ENCODE measurements around the gene APOC4.
"Not testable (repeated sequence)": the region's sequence is repeated elsewhere in the genome, so short reads cannot be mapped to it uniquely, and the experiment has no call there.

Gene APOC4

DNA sequence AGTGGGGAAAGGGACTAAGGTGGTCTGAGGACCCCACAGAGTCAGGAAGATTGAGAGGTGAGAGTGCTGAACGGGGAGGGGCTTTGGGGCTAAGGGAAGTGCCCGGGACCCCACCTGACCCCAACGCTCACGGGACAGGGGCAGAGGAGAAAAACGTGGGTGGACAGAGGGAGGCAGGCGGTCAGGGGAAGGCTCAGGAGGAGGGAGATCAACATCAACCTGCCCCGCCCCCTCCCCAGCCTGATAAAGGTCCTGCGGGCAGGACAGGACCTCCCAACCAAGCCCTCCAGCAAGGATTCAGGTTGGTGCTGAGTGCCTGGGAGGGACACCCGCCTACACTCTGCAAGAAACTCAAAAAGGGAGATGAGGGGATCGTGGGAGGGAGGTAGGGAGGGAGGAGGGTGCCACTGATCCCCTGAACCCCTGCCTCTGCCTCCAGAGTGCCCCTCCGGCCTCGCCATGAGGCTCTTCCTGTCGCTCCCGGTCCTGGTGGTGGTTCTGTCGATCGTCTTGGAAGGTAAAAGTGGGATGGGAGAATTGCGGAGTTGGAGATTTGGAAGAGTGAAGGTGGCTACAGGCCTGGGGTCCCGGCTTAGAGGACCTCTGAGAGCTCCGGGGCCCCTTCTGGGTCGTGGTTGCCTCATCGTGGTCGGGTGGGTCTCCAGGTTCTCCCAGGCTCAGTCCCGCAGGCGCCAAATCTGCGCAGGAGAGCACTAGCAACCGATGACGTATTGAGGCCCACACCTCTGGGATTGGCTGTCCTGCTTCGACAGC lies 27.4 kb upstream of the APOC4 start, which contains the start of gene APOC1:
Gene APOC1, plus strand, starts transcription at position 176 of the 774 bp plus-strand sequence. Its CDS starts 284 bp downstream, at position 460.
- DNase-seq (ENCODE audit: low read depth in 2 of 2): peak; percentile 68 to 75

DNA sequence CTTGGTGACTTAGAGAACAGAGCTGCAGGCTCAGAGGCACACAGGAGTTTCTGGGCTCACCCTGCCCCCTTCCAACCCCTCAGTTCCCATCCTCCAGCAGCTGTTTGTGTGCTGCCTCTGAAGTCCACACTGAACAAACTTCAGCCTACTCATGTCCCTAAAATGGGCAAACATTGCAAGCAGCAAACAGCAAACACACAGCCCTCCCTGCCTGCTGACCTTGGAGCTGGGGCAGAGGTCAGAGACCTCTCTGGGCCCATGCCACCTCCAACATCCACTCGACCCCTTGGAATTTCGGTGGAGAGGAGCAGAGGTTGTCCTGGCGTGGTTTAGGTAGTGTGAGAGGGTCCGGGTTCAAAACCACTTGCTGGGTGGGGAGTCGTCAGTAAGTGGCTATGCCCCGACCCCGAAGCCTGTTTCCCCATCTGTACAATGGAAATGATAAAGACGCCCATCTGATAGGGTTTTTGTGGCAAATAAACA lies 17.8 kb upstream of the APOC4 start:
- DNase-seq (ENCODE audit: low read depth in 2 of 2): no peak

DNA sequence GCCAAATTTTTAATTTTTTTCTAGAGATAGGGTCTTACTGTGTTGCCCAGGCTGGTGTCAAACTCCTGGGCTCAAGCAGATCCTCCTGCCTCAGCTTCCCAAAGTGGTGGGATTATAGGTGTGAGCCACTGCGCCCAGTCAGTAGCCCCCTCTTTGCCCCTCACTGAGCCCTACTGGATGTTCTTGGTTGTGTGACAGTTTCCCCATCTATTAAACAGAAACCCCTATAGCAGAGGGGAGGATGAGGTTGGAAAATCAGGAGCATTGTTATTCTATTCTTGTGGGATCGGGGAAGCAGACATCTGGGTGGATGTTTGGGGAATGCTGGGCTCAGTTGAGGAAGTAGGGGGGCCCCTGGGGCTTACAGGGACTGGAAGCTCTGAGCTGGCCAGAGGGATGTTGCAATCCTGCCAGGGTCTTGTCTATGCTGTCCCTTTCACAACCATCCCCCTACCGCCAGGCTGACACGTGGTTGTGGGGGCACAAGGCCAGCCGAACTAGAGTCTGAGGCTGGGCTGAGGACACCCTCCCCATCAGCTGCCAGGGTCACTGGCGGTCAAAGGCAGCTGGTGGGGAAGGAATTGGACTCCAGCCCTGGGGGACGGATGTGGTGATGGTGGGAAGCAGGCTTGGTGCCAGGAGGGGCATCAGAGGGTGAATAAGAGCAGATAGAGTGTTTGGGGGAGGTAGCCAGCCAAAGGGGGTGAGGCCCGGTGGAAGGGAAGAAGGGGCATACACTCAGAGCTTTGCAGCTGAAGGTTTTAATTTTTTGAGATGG lies 16.7 kb upstream of the APOC4 start:
- DNase-seq (ENCODE audit: low read depth in 2 of 2): no peak

DNA sequence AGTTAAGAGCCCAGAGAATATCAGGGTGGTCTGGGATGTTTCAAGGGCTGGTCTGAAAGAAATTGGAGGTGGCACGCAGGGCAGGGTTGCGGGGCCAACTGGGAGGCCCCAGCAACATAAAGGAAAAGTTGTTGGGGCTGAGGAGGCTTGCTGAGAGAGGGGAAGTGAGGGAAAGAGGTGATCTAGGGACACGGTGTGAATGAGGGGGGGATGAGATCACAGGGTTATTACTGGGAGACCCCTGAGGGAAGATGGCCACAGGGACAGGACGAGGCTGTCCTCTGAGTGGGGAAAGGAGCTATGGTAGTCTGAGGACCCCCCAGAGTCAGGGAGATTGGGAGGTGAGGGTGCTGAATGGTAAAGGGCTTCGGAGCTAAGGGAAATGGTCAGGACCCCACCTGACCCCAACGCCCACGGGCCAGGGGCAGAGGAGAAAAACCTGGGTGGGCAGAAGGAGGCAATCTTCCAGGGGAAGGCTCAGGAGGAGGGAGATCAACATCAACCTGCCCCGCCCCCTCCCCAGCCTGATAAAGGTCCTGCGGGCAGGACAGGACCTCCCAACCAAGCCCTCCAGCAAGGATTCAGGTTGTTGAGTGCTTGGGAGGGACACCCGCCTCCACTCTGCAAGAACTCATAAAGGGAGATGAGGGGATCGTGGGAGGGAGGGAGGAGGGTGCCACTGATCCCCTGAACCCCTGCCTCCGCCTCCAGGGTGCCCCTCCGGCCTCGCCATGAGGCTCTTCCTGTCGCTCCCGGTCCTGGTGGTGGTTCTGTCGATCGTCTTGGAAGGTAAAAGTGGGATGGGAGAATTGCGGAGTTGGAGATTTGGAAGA lies 15.6 kb upstream of the APOC4 start:
- not testable (repeated sequence) for DNase-seq (ENCODE audit: low read depth in 2 of 2)

DNA sequence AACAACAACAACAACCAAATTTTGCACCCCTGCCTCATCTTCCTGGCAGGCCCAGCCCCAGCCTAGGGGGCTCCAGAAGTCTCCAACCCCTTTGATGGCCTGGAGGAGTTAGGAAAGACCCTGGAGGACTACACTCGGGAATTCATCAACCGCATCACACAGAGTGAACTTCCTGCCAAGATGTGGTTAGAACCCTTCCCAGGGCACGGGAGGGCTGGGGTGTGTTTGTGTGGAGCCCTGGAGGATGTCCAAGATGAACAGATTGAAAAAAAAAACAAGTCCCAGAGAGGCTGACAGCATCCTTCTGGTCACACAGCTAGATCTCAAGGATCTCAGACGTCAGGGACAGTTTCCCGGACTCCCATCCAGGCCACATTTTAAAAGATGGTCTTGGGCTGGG lies 14.3 kb upstream of the APOC4 start:
- no peak for DNase-seq (ENCODE audit: low read depth in 2 of 2)

DNA sequence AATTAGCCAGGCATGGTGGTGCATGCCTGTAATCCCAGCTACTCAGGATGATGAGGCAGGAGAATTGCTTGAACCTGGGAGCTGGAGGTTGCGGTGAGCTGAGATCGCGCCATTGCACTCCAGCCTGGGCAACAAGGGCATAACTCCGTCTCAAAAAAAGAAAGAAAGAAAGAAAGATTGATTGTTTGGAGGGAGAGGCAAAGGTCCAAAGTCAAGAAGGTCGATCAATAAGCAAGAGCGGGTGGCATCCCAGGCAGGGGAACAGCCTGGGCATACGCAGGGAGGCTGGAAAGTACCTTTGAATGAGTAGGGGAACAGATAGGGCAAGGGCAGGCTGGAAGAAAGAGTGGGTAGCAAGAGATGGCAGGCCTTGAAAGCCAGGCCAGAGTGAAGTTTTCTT lies 11.9 kb upstream of the APOC4 start:
- DNase-seq (ENCODE audit: low read depth in 2 of 2): no peak

DNA sequence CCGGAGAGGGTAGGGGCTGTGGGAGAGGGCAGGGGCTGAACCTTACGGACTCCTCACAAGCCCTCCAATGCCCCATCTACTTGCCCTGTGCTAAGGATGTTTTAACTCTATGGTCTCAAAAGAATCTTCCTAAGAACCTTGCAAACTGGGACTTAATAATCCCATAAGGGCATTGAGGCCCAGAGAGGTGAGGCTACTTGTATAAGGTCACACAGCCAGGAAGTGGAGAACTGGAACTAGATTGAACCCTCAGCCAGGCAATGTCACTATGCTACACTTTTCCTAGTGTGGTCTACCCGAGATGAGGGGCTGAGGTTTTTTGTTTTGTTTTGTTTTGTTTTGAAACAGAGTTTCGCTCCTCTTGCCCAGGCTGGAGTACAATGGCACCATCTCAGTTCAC lies 10.5 kb upstream of the APOC4 start:
- DNase-seq (ENCODE audit: low read depth in 2 of 2): no peak

DNA sequence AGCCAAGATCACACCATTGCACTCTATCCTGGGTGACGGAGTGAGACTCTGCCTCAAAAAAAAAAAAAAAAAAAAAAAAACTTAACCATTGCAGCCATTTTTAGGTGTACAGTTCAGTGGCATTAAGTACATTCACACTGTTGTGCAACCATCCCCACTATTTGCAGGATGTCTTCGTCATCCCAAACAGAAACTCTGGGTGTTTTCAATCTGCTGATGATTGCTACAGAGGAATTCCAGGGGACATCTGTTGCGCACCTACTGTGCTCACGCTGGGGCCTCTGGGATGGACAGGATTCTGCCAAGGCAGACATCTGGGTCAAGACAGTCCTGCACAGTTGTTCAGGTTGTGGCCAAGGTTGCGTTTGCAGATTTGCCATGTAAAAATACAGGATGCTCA lies 2.4 kb upstream of the APOC4 start:
- no peak for DNase-seq (ENCODE audit: low read depth in 2 of 2)

DNA sequence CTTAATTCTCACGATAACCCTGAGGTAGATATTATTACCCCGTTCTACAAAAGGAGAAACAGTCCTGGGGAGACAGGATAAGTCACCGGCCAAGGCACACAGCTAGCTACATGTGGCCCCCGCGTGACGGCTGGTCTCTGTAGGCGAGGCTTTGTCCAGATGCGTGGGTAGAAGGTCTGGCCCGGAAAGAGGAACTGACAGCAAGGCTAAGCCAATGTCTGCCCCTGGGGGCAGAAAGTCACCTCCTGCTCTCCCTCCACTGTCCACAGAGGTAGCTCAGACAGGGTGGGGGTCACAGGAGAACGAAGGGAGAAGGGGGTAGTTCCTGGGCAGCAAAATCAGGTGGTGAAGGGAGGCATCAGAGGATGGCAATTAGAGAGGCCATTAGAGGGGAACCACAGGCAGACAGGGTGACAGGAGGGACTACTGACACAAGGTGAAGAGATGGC lies 1.8 kb downstream of the APOC4 start:
- DNase-seq (ENCODE audit: low read depth in 2 of 2): no peak

DNA sequence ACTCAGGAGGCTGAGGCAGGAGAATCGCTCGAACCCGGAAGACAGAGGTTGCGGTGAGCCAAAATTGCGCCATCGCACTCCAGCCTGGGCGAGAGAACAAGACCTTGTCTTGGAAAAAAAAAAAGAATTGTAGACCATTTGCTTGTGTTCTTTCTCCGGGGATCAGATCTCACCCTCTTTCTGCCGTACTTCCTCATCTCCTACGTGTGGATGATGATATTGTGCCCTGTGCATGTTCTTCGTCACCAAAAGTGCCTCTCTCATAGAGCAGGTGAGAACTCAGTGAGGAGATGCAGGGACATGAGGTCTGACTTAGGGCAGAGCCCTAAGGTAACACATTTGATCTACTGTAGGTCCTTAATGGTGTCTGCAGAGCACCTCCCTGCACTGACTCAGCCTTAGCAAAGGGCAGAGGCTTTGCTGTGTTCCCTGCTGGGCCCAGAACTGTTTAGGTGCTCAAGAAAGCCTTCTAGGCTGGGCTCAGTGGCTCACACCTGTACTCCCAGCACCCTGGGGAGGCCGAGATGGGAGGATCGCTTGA lies 5.1 kb downstream of the APOC4 start:
- no peak for DNase-seq (ENCODE audit: low read depth in 2 of 2)

DNA sequence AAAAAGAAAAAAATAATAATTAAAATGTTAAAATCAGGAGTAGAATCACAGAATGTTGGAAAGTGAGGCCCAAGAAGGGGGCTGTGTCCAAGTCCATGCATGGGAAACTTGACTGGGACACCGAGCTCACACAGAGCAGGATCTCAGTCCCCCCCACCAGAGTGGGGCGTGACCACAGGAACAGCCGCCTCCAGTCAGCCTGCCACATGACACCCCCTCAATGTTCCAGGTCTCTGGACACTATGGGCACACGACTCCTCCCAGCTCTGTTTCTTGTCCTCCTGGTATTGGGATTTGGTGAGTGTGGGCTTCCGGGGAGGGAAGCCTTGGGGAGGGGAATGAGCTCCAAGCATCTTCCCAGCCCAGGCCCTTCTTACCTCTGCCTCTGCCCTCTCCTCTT lies 6.2 kb downstream of the APOC4 start:
- no peak for DNase-seq (ENCODE audit: low read depth in 2 of 2)

DNA sequence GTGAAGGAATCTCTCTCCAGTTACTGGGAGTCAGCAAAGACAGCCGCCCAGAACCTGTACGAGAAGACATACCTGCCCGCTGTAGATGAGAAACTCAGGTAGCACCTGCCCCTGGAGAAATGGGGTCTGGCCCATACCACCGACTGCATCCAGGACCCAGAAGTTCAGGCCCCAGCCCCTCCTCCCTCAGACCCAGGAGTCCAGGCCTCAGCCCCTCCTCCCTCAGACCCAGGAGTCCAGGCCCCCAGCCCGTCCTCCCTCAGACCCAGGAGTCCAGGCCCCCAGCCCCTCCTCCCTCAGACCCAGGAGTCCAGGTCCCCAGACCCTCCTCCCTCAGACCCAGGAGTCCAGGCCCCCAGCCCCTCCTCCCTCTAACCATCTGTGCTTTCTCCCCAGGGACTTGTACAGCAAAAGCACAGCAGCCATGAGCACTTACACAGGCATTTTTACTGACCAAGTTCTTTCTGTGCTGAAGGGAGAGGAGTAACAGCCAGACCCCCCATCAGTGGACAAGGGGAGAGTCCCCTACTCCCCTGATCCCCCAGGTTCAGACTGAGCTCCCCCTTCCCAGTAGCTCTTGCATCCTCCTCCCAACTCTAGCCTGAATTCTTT lies 6.8 kb downstream of the APOC4 start:
- DNase-seq (ENCODE audit: low read depth in 2 of 2): no peak

DNA sequence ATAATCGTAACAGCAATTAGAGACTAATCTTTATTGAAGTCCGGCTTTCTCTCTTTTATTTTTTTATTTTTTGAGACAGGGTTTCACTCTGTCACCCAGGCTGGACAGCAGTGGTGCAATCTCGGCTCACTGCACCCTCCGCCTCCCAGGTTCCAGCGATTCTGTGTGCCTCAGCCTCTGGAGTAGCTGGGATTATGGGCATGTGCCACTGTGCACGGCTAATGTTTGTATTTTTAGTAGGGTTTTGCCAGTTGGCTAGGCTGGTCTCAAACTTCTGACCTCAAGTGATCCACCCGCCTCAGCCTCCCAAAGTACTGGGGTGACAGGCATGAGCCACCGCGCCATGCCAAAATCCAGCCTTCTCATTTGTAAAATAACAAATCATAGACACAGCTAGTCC lies 7.5 kb downstream of the APOC4 start:
- DNase-seq (ENCODE audit: low read depth in 2 of 2): no peak

DNA sequence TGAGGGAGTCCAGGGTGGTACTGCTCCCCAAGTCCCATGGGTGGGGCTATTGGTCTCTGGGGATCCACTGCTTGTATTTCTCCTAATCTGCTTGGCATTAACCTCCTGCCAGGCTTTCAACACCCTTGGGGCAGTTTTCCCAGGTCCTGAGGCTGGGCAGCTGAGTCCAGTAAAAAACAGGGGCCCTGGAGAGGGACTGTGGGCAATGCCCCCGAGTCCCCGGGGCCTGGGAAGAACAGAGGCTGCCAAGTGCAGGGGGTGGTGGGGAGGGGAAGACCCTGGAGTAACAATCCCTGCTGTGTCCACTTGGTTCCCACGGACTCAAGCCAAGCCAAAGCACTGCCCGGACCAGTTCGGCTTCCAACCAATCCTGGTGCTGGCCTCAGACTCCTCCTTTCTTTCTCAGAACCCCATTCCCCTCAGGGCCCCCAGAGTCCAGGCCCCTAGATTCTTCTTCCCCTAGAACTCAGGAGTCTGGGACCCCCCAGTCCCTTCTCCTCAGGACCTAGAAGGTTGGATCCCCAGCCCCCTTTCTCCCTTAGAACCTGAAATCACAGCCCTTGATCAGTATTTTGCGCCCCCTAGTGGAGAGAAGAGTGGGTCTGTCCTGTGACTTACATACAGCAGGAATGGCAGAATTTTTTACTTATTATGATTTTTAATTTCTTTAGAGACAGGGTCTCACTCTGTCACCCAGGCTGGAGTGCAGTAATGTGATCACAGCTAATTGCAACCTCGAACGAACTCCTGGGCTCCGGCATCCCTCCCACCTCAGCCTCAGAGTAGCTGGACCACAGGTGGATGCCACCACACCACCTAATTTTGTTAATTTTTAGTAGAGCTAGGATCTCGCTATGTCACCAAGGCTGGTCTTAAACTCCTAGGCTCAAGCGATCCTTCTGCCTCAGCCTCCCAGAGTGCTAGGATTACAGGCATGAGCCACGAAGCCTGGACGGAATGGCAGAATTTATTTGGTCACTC lies 9.4 kb downstream of the APOC4 start:
- peak; percentile 19 to 46 for DNase-seq (ENCODE audit: low read depth in 2 of 2)

DNA sequence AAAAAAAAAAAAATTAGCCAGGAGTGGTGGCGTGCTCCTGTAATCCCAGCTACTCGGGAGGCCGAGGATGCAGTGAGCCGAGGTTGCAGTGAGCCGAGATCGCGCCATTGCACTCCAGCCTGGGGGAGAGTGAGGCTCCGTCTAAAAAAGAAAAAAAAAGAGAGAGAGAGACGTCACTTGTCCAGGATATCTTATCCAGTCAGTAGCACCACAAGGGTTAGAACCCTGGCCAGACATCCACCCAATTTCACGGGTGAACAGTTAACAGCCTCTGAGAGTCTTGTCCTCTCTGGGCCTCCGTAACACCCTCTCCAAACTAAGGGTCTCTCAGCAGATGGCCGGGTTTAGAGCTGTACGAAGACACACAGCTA lies 12.2 kb downstream of the APOC4 start:
- DNase-seq (ENCODE audit: low read depth in 2 of 2): no peak

DNA sequence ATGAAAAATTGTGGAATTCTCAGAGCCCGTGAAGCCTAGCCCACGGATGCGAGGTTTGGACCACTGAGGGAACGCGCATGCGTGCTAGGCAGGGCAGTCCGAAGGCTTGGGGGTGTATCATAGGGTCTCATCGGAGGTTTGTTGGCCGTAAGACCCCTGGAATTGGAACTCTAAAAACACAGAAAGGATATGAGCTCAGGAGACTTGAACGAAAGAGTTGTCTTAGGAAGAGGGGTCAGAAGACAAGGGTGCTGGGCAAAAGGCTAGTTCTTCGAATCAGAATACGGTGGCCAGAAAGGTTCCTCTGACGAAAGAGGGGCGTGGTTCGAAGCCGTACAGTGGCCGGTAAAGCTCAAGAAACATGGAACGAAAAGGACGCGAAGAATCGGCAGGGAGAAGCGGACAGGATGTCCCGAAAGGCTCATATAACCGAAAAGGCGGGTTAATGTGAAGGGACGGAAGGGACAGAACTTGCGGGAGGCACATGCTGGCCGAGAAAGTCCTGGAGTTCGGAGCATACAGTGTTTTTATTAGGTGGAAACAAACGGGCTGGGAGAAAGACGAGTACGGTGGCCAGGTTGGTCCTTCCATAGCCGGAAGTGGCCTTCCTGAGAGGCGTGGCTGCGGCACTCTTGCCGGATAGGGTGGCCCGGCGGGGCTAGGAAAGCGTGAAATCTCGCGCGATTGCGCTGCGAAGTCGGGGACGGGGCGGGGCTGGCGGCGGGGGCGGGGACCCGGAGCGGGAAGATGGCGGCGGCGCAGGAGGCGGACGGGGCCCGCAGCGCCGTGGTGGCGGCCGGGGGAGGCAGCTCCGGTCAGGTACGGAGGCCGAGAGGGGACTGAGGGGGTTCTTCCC lies 12.8 kb downstream of the APOC4 start, which contains the start of gene CLPTM1:
Gene CLPTM1, plus strand, starts transcription at position 732 of the 856 bp plus-strand sequence. Its CDS starts 16 bp downstream, at position 748.
- DNase-seq (ENCODE audit: low read depth in 2 of 2): peak; percentile 95 to 96

DNA sequence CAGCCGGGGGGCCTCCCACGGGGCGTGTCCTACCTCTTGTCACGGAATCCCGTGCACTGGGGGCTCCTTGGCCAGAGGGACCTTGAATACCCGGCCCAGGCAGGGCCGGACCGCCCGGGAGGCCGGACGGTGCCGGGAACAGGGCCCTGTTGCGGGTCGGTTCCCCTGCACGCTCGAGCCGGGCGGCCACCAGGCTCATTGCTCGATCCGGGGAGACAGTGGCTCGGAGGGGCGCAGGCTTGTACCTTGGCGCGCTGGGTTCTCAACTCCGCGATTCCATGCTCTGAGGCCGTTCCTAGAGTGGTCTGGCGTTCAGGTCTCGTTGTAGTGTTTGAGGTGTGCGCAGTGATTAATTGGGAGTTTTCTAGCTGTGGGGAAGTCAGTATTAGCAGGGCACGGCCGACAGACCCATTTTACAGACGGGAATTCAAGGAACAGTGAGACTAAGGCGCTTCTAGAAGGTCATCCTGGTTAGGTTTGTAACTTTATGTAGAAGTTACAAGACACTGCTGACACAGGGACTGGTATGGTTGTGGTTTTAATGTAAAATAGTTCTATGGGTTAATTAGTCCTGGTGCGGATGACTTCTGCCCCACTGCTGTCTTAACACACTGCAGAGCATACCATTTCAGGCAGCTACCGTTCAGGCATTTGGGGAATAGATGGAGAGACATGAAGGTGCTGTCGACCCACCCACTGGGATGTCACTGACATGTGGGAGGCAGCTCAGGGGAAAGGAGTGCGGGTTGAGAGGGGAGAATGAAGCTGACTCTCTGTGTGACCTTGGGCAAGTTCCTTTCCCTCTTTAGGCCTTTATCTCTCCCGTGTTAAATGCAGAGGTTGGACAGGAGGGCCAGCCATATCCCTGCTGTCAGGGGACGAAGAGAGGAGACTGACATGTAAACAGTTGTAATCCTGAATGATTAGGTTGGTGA lies 13.7 kb downstream of the APOC4 start:
- no peak for DNase-seq (ENCODE audit: low read depth in 2 of 2)

DNA sequence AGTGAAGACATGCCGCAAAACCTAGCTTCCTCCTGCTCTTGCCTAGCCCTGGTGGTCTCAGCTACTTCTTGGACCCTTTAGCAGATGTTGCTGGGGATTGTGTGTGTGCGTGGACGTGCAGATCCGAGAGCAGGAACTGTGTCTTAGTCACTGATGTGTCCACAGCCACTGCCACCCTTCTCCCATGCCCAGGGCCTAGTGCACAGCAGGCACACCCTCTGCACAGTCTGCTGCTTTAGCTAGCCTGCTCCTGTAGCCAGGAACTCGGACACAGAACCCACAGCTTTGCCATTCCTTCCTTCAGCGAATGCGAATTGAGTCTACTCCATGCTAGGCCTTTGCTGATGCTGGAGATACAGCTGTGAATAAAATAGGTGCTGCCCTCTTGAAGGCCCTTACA lies 15.5 kb downstream of the APOC4 start:
- DNase-seq (ENCODE audit: low read depth in 2 of 2): no peak

Measured in stimulated activated CD4-positive, alpha-beta T cell treated with anti-CD3 and anti-CD28 coated beads, Interleukin-15, amount 100 ng/mL, for 48 hours (primary cell).